Activated CD4-positive, alpha-beta T cell treated with anti-CD3 and anti-CD28 coated beads, Interleukin-2, amount 10 ng/mL, durations not matched to agents 24 days and 14 days (primary cell): ENCODE measurements around the gene SLC25A11. TPM values are rescaled to one million over a fixed set of nuclear protein-coding genes. Genes with fewer than 3 reads are reported as not detected.

ENCODE experiments used
- DNase-seq: peaks from one replicate; pipeline ENCODE4 v3.0.0; 2022
- H3K27ac Mint-ChIP-seq: one replicate; pipeline ENCODE4 v1.8.0; 2022; ENCODE audit warnings: mild to moderate bottlenecking, mixed read lengths
- H3K27me3 Mint-ChIP-seq: one replicate; pipeline ENCODE4 v1.8.0; 2022; ENCODE audit warnings: mixed read lengths
- H3K36me3 Mint-ChIP-seq: one replicate; pipeline ENCODE4 v1.8.0; 2022; ENCODE audit warnings: low read depth, mild to moderate bottlenecking, mixed read lengths
- H3K4me1 Mint-ChIP-seq: one replicate; pipeline ENCODE4 v1.8.0; 2021; ENCODE audit warnings: mixed read lengths
- H3K4me3 Mint-ChIP-seq: one replicate; pipeline ENCODE4 v1.8.0; 2022; ENCODE audit warnings: mild to moderate bottlenecking, moderate library complexity, mixed read lengths
- H3K9me3 Mint-ChIP-seq: one replicate; pipeline ENCODE4 v1.8.0; 2021; ENCODE audit warnings: mixed read lengths
- intact Hi-C: fragments of 100-400 bp; cut with micrococcal nuclease; formaldehyde crosslinking; loops from one replicate; pipeline ENCODE4 v1.15.1; 2023
- total RNA-seq: library from RNA; stranded (reverse); gene quantifications from 2 replicates; pipeline ENCODE4 v1.2.3, GENCODE V29; 2022

Gene SLC25A11
- total RNA-seq, 1 donor from 2014 or later, result 104 TPM

GRCh38 chr17:4970273-4970672 is 30.4 kb upstream of the SLC25A11 start:
- Mint-ChIP-seq H3K27me3 (no peaks in the 10 kb centered on the region), H3K4me1 (peaks cover 10% of the 10 kb centered on the region), H3K4me3 (peak overlapping the region; percentile 27), H3K9me3 (no peaks in the 10 kb centered on the region), H3K27ac (no peak overlapping the region), H3K36me3 (peaks cover 51% of the 10 kb centered on the region)
- DNase-seq, result no peak
- intact Hi-C loops, result no loop called here

- H3K27ac Mint-ChIP-seq, result no peak overlapping the region
- no peaks in the 10 kb centered on the region for H3K9me3 Mint-ChIP-seq
- H3K36me3 Mint-ChIP-seq, result peaks cover 50% of the 10 kb centered on the region
- no peak for DNase-seq
- no peaks in the 10 kb centered on the region for H3K27me3 Mint-ChIP-seq
- intact Hi-C loops, result loop anchor here (10.0 kb wide), 1 partner anchor 175 kb away; the partner anchor contains the start of gene PSMB6
- no peak overlapping the region for H3K4me3 Mint-ChIP-seq
- H3K4me1 Mint-ChIP-seq, result peaks cover 12% of the 10 kb centered on the region
These were observed 29.8 kb upstream of the SLC25A11 start for GRCh38 chr17:4969551-4970173.

DNA sequence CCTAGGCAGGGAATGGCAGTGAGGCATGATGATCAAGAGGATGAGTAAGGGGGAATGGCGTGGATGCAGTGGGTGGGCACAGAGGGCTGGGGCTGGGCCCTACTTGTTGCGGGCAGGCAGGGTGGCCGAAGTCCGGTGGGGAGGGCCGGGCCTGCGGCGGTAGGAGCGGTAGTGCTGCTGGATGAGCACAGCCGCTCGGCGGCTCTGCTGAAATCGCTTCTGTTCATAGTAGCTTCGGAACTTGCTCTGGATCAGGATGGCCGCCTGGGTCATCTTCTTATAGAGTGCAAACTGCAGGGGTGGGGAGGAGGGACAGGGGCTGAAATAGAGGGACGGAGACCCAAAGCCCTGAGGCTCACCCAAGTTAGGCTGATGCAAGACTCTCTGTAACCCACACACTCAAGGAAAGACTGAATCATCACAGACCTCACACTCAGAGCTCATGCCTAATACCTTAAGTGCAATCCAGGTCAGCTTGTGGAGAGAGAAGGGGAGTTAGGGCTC is 29.3 kb upstream of the SLC25A11 start:
- peaks cover 45% of the 10 kb centered on the region for H3K36me3 Mint-ChIP-seq
- H3K4me1 Mint-ChIP-seq, result peaks cover 12% of the 10 kb centered on the region
- intact Hi-C loops, result loop anchor here (10.0 kb wide), 1 partner anchor 174 kb away; the partner anchor contains the start of gene PSMB6
- H3K27me3 Mint-ChIP-seq, result no peaks in the 10 kb centered on the region
- H3K4me3 Mint-ChIP-seq, result no peak overlapping the region
- H3K27ac Mint-ChIP-seq, result no peak overlapping the region
- DNase-seq, result peak; percentile 78
- H3K9me3 Mint-ChIP-seq, result no peaks in the 10 kb centered on the region

- Mint-ChIP-seq H3K27ac (no peak overlapping the region), H3K4me3 (no peak overlapping the region), H3K9me3 (no peaks in the 10 kb centered on the region), H3K27me3 (no peaks in the 10 kb centered on the region), H3K4me1 (peaks cover 12% of the 10 kb centered on the region), H3K36me3 (peaks cover 40% of the 10 kb centered on the region)
- intact Hi-C loops, result loop anchor here (10.0 kb wide), 1 partner anchor 174 kb away; the partner anchor contains the start of gene PSMB6
- no peak for DNase-seq
These were observed 28.7 kb upstream of the SLC25A11 start for GRCh38 chr17:4968486-4969046.

DNA sequence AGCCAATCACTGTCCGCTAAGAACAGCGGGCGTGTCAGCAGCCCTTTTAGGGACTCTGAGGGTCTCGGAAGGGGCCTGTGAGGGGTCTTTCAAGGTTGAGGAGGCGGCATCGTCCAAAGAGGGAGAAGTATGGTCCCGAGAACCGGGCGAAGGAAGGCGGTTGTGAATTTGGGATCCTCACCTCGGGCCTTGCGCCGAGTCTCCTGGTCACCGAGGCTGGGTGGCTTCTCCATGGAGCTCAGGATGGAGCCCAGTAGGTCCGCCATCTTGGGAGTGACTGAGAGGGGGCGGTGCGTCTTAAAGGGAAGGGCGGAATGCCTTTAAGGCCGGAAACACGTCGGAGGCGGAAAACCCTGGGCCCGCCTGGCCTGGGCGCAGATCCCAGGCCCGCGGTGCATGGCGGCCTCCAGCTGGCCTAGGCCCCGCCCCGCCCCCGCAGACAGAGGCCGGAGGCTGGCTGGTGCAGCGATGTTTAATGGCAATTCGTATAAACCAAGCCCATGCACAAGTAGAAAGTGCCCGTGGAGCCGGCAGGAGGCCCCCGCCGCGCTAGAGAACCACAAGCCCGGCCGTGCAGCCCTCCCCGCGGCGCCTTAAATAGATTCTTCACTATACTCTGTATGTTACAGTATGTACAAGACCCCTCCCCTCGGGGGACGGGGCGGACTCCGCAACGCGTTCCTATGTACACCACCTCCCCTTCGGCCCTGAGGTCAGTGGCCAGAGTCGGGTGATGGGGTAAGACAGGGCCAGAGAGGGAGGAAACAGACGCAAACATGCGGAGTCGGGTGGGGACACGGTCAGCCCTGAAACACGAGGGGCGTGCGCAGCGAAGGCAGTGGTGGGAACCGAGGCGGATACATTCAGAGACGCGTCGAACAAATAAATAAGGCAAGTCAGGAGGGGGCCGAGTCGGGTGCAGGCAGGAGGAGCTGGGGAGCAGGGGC is 28.0 kb upstream of the SLC25A11 start, which contains the start of gene SPAG7:
Gene SPAG7, minus strand, starts transcription at position 279 of the 947 bp plus-strand sequence. Its CDS starts 13 bp downstream, at position 266.
- intact Hi-C loops, result loop anchor here (1.0 to 10.0 kb wide), 5 partner anchors 19 to 173 kb away; partner anchors contain the start of genes CAMTA2, INCA1, KIF1C and PFN1
- peak; percentile 99 for DNase-seq
- Mint-ChIP-seq H3K4me3 (no peak within 1 kb of the TSS), H3K9me3 (no peaks in the 10 kb centered on the region), H3K27me3 (no peaks in the 10 kb centered on the region), H3K36me3 (peaks cover 37% of the 10 kb centered on the region), H3K27ac (peak within 1 kb of the TSS; percentile 82), H3K4me1 (peaks cover 12% of the 10 kb centered on the region)

- Mint-ChIP-seq H3K4me1 (peaks cover 12% of the 10 kb centered on the region), H3K27ac (peak overlapping the region; percentile 82)
- intact Hi-C loops, result loop anchor here (1.0 to 10.0 kb wide), 5 partner anchors 19 to 172 kb away; partner anchors contain the start of genes CAMTA2, INCA1, KIF1C and PFN1
These were observed 27.1 kb upstream of the SLC25A11 start for GRCh38 chr17:4966844-4967538.

GRCh38 chr17:4965311-4965986 is 25.6 kb upstream of the SLC25A11 start:
- Mint-ChIP-seq H3K36me3 (peaks cover 25% of the 10 kb centered on the region), H3K27me3 (no peaks in the 10 kb centered on the region), H3K9me3 (no peaks in the 10 kb centered on the region), H3K4me1 (peaks cover 12% of the 10 kb centered on the region), H3K27ac (no peak overlapping the region), H3K4me3 (peak overlapping the region; percentile 55)
- no peak for DNase-seq
- intact Hi-C loops, result loop anchor here (10.0 kb wide), 1 partner anchor 171 kb away; the partner anchor contains the start of gene PSMB6

More at GRCh38 chr17:4966844-4967538, 27.1 kb upstream of the SLC25A11 start:
- peak; percentile 98 for DNase-seq
- Mint-ChIP-seq H3K27me3 (no peaks in the 10 kb centered on the region), H3K9me3 (no peaks in the 10 kb centered on the region), H3K4me3 (no peak overlapping the region), H3K36me3 (peaks cover 30% of the 10 kb centered on the region)

GRCh38 chr17:4960279-4960922 is 20.6 kb upstream of the SLC25A11 start:
- H3K36me3 Mint-ChIP-seq, result peaks cover 36% of the 10 kb centered on the region
- no peaks in the 10 kb centered on the region for H3K27me3 Mint-ChIP-seq
- H3K4me1 Mint-ChIP-seq, result peaks cover 7% of the 10 kb centered on the region
- no peak overlapping the region for H3K27ac Mint-ChIP-seq
- no peak overlapping the region for H3K4me3 Mint-ChIP-seq
- no peak for DNase-seq
- no peaks in the 10 kb centered on the region for H3K9me3 Mint-ChIP-seq
- intact Hi-C loops, result loop anchor here (10.0 kb wide), 1 partner anchor 166 kb away; the partner anchor contains the start of gene PSMB6

- Mint-ChIP-seq H3K27ac (no peak overlapping the region), H3K4me1 (peaks cover 4% of the 10 kb centered on the region), H3K36me3 (peaks cover 30% of the 10 kb centered on the region), H3K9me3 (no peaks in the 10 kb centered on the region), H3K4me3 (no peak overlapping the region), H3K27me3 (no peaks in the 10 kb centered on the region)
- no peak for DNase-seq
- intact Hi-C loops, result no loop called here
These were observed 19.6 kb upstream of the SLC25A11 start for GRCh38 chr17:4959261-4959965.

DNA sequence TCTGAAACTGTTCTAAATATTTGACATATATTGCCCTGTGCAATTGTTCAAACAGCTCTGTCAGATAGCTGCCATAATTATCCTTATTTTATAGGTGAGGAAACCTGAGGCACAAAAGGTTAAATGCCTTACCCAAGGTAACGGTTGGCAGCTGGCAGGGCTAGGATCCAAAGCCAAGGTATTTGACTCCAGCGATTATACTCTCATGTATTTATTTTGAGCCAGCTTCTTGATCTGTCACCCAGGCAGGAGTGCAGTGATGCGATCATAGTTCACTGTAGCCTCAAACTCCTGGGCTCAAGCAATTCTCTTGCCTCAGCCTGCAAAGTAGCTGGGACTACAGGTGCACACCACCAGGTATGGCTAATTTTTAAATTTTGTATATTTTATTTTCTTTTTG is 18.3 kb upstream of the SLC25A11 start:
- Mint-ChIP-seq H3K9me3 (no peaks in the 10 kb centered on the region), H3K36me3 (peaks cover 31% of the 10 kb centered on the region), H3K4me3 (no peak overlapping the region), H3K27me3 (no peaks in the 10 kb centered on the region), H3K4me1 (peaks cover 6% of the 10 kb centered on the region), H3K27ac (no peak overlapping the region)
- intact Hi-C loops, result no loop called here
- no peak for DNase-seq

GRCh38 chr17:4956493-4957061 is 16.7 kb upstream of the SLC25A11 start:
- DNase-seq, result peak; percentile 84
- Mint-ChIP-seq H3K4me3 (no peak overlapping the region), H3K36me3 (peaks cover 28% of the 10 kb centered on the region), H3K9me3 (no peaks in the 10 kb centered on the region), H3K4me1 (peaks cover 9% of the 10 kb centered on the region), H3K27ac (no peak overlapping the region), H3K27me3 (no peaks in the 10 kb centered on the region)
- intact Hi-C loops, result no loop called here
